HG02884 (cell line): ENCODE measurements around the gene TMEM185A.
A peak's percentile ranks its signal among the peaks of the same experiment; 100 is the strongest.
"Not testable (repeated sequence)": the region's sequence is repeated elsewhere in the genome, so short reads cannot be mapped to it uniquely, and the experiment has no call there.

Source experiments
- ATAC-seq: cut with Tn5 transposase; IDR thresholded peaks from one replicate; pipeline ENCODE4 v1.9.1; 2021; ENCODE audit warnings: mild to moderate bottlenecking, moderate library complexity; ENCODE audit not compliant: unreplicated experiment

TMEM185A gene

DNA sequence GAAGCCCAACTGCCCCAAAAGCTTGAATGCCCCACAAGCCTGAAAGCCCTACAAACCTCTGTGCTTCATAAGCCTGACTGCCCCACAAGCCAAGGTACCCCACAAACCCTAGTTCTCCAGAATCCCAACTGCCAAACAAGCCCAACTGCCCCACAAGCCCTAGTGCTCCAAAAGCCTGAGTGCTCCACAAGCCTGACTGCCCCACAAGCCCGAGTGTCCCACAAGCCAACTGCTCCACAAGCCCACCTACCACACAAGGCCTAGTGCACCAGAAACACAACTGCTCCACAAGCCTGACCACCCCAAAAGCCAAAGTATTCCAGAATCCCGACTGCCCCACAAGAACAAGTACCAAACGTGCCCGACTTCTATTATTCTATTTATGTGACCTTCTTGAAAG lies 68.2 kb downstream of the TMEM185A start:
- no peak for ATAC-seq

DNA sequence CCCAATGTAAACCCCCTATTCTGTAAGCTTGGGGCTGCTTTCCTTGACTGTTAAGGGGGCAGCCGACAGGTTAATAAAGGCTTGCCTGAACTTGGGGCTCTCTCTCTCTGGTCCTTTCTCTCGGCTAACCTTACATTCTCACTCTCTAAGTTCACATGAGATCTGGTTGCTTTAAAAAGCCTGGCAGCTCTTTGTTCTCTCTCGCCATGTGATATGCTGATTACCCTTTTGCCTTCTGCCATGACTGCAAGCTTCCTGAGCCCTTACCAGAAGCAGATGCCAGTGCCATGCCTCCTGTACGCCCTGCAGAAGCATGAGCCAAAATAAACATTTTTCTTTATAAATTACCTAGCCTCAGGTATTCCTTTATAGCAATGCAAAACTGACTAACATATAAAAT lies 76.3 kb downstream of the TMEM185A start:
- ATAC-seq, result not testable (repeated sequence)

DNA sequence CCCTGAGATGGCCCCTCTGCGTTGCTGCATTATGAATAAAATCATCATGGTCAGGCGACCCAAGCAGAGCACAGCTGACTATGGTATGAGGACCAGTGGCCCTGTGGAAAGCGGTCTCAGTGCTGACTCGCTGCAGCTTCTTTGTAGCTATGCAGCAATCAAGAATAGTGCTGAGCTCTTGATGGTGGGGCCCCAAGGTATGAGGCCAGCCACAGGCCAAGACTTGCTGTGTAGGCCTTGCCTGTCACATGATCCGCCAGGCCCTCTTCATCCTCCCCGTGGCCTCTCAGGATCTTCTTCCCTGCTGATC lies 79.7 kb downstream of the TMEM185A start:
- not testable (repeated sequence) for ATAC-seq

DNA sequence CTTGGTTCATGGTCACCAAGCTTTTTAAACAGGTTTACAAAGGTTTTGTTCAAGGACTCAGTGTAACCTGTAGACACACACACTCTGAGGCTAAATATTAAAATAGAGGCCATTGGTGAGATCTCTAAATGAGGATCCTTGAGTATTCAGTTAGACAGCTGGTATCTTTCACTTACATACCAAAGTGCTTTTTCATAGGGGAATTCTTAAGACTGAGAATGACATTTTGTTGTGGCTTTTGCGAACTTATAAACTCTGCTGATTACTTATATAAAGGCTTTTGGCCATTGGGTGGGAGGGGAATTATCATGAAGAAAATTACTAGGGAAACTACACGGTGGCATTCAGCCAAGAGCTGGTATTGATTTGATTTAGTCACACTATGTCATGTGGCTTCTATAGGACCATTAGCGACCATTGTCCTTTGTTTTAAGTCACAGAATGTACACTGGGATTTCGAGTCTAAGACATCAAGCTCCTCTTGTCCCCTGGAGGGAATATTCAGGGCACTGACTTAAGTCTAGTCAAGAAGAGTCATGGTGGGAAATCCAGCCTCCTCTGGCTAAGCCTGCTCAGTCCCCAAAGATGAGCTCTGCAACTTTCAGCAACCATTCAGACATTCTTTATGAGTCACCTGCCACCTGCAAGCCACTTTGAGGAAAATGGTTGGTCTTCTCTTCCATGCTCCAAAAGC lies 80.2 kb downstream of the TMEM185A start:
- peak; percentile 61 for ATAC-seq

DNA sequence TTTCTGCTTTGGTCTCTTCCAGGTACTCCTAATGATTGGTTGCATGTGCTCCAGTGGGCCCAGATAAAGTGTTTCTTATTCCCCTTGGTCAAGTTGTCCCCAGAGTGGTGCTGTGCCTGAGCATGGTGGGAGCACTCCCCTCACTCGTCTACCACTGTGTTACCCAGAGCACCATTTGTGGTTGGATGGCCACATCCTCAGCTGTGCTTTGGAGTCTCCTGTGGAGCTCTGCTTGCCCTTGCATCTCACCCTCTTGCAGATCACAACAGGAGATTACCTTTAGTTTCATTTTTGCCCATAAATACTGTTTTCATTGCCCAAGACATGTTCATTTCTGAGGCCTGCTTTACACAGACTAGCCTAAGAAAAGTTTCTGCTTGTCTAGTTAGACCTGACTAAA lies 81.1 kb downstream of the TMEM185A start:
- ATAC-seq, result not testable (repeated sequence)

DNA sequence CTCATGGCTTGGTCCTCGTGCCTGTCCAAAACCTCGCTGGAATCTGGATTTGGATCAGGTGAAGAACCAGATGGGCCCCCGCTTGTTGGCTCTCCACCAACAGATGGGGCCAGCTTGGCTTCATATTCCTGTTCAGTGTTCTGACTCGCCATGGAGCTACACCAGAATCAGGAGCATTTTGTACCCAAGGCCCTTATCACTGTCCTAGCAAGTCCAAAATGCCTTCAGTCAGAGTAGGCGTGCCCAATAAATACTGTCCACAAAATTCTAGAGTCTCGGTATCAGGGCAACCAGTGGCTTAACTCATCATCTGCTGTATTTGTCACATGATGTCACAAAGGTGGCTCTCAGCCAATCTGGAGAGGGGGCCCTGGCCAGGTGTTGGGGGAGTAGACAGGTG lies 81.9 kb downstream of the TMEM185A start, which contains the start of gene HSFX3:
HSFX3 (minus strand) TSS at position 224 of the 400 bp plus-strand sequence; CDS start at position 152, 72 bp downstream.
- ATAC-seq, result not testable (repeated sequence)

DNA sequence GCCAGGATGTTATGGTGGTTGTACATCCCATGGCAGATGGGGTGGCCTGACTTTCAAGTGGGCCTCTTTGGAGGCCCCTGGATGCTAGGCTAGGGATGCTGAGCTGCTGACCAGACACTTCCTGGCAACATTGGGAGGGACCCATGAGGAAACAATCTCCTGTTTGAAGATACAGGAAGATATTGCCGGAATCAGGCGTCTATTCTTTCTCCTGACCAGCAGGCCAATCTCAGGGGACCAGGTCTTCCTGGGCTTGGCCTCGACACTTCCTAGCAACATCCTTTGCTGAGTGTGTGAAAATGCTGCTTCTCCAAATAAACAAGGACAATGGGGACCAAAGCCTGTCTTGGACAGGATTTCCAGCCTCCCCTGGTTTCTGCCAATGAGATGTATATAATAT lies 83.8 kb downstream of the TMEM185A start:
- not testable (repeated sequence) for ATAC-seq

DNA sequence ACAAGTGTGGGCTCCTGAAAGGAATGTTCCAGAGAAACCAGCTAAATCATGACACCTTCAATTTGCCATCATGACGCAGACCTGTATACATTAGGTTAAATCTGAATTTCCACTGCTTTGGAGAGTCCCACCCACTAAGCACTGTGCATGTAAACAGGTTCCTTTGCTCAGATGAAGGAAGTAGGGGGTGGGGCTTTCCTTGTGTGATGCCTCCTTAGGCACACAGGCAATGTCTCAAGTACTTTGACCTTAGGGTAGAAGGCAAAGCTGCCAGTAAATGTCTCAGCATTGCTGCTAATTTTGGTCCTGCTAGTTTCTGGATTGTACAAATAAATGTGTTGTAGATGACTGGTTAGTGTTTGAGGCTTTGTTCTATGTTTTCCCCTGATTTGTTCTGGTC lies 84.6 kb downstream of the TMEM185A start:
- ATAC-seq, result not testable (repeated sequence)
